ENCODE measurements around the gene DEDD. TPM values are rescaled to one million over a fixed set of nuclear protein-coding genes. Genes with fewer than 3 reads are reported as not detected.
A peak's percentile ranks its signal among the peaks of the same experiment; 100 is the strongest.

Gene DEDD
- total RNA-seq, 2 experiments from 2014 or later: 33.9 to 44.9 TPM

DNA sequence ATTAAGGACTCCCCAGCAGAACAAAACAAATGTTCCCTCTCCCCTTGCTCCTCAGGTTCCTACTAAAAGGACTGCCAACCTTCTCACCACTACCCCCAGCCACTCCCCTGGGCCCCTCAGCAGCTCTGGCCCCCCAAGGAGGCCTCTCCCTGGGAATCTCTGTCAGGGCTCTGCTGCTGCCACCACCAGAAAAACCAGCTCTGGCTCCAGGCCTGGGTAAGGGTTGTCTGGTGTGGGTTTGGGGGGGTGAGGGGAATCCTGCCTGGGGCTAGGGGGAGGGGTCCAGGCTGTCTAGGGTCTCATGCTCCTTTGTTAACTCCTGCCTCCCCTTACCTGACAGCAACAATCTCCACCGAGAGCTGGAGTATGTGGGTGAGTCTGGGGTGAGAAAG, 47.9 kb downstream of the DEDD start:
- Mint-ChIP-seq H3K4me3 (no peak overlapping the region), H3K27me3 (no peaks in the 10 kb centered on the region), H3K4me1 (peaks cover 3% of the 10 kb centered on the region), H3K9me3 (ENCODE audit: low read depth) (no peaks in the 10 kb centered on the region), H3K27ac (no peak overlapping the region), H3K36me3 (ENCODE audit: low read depth) (no peaks in the 10 kb centered on the region)
- CTCF ChIA-PET: interaction anchor here (0.6 to 2.8 kb wide), 2 partner anchors 13 to 20 kb away, joined by 3 to 13 read pairs; partner anchors contain the start of gene KLHDC9
- intact Hi-C loops (cut with DNase I, micrococcal nuclease): no loop called here
- POLR2A ChIA-PET: no interaction called here
- ATAC-seq: no peak
- DNase-seq: no peak

DNA sequence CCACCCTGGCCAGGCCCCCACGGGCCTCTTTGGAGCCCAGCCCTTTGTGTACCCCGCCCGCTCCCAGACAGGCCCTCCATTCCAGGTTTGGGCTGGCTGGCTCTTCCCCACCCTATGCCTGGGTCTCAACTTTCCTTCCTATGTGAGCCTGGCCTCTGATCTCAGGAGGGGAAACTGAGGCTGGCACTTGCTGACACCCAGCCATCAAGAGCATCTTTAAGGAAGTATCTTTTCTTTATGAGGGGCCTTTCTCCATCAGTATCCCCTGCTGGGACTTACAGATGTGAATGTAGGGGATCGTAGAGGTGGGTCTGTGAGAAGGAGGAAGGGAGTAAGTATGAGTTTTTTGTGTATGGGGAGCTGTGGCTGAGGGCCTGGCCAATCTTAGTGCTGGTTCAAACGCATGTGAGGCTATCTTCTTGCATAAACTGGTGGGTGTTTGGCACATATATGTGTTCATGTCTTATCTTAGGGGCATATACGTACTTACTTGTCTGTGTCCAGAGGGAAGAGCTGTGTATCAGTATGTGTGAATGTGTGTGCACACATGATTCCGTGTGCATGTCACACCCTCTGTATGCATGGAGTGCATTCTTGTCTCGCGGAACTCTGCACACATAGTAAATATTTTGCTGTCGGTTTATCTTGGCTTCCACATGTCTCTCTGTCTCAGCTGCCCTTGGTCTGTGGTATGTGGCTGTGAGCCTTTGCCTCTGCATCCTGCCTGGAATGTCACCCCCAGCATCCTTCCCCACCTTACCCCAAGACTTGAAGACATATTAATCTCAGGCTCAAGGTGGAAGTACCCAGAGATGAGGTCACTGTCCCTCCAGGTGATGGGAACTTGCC, 48.5 kb downstream of the DEDD start:
- no peak overlapping the region for H3K4me3 Mint-ChIP-seq
- ChIA-PET POLR2A (no interaction called here), CTCF (interaction anchor here (0.6 to 2.8 kb wide), 2 partner anchors 13 to 20 kb away, joined by 3 to 13 read pairs; partner anchors contain the start of gene KLHDC9)
- H3K4me1 Mint-ChIP-seq: peaks cover 2% of the 10 kb centered on the region
- H3K27ac Mint-ChIP-seq: no peak overlapping the region
- DNase-seq (no peak), ATAC-seq (no peak)
- H3K36me3 Mint-ChIP-seq (ENCODE audit: low read depth): no peaks in the 10 kb centered on the region
- H3K27me3 Mint-ChIP-seq: peaks cover 2% of the 10 kb centered on the region
- intact Hi-C loops (cut with DNase I, micrococcal nuclease): no loop called here
- H3K9me3 Mint-ChIP-seq (ENCODE audit: low read depth): no peaks in the 10 kb centered on the region

DNA sequence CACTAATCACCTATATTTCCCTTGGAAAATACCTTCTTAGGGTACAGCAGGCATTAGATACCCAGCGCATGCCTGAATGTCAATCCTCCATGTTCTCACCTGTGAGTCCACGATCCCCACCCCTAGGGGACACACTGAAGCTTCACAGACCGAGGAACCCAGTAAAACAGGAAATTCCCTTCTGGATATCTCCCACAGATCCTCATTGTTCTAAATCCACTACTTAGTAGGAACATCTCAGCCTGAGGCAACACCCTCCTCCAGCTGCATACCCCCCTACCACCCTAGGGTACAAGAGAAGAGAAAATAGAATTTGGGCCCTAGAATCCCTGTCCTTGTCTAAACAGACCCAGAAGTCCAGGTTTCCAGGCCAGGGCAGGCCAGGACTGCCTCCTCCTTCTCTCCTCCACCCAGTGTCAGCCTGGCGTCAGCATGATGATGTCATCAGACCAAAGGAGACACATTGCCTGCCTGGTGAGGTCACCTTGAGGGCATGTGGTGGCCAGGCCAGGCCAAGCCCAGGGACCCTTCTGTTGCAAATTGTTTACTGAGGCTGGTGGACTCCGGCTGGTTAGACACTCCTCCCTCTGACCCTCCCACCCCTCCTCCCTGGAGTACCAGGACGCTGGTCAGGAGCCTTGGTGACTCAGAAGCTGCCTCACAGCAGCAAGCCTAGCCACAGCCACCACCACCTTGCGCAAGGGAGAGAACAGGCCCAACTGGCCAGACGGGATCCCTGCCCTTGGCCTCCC, 49.3 kb downstream of the DEDD start:
- intact Hi-C loops (cut with DNase I, micrococcal nuclease): no loop called here
- ATAC-seq (peak; percentile 67), DNase-seq (no peak)
- Mint-ChIP-seq H3K27ac (no peak overlapping the region), H3K4me3 (no peak overlapping the region), H3K9me3 (ENCODE audit: low read depth) (no peaks in the 10 kb centered on the region), H3K27me3 (peaks cover 2% of the 10 kb centered on the region), H3K4me1 (no peaks in the 10 kb centered on the region), H3K36me3 (ENCODE audit: low read depth) (no peaks in the 10 kb centered on the region)
- ChIA-PET CTCF (interaction anchor here (1.5 to 2.8 kb wide), 2 partner anchors 13 to 14 kb away, joined by 3 to 13 read pairs; partner anchors contain the start of genes ARHGAP30 and KLHDC9), POLR2A (no interaction called here)

DNA sequence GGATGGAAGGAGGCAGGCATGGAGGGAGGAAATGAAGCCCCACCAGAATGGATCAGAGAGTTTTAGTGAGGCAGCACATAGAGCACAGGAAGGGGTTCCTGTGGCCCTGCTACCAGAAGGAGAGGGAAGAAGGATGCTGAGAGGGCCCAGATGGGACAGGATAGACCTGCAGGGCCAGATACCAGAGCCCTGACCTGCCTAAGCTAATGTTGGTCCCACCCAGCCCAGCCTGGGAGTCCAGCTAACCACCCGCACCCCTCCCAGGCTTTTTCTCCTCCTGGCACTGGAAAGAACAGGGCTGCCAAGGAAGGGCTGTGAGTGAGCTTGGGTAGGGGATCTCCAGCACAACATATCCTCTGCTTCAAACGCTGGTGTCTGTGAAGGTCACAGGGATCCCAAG, 50.0 kb downstream of the DEDD start:
- ATAC-seq: no peak
- Mint-ChIP-seq H3K4me1 (no peaks in the 10 kb centered on the region), H3K27ac (no peak overlapping the region), H3K9me3 (ENCODE audit: low read depth) (no peaks in the 10 kb centered on the region), H3K36me3 (ENCODE audit: low read depth) (no peaks in the 10 kb centered on the region), H3K27me3 (peaks cover 2% of the 10 kb centered on the region), H3K4me3 (no peak overlapping the region)
- no peak for DNase-seq
- ChIA-PET CTCF (interaction anchor here (0.7 to 2.8 kb wide), 3 partner anchors 13 to 245 kb away, joined by 3 to 13 read pairs (median 4); partner anchors contain the start of genes ARHGAP30 and KLHDC9), POLR2A (no interaction called here)
- intact Hi-C loops (cut with DNase I, micrococcal nuclease): no loop called here

DNA sequence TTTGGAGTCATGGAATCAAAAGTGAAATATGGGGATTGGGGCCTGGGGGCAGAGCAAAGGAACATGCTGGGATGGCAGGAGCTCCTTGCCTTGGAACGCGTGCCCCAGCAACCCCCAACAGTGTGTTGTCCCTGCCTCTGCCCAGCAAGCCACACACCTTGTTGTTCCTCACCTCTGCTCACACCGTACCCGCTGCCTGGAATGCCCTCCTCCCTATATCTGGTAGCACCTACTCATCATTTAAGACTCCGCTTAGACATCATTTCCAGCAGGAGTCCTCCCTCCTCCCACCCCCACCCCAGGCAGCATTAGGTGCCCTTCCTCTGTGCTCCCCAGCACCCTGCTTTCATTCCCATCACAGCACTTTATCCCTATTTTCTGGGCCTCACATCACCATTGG, 50.9 kb downstream of the DEDD start:
- peak overlapping the region; percentile 1 for H3K27ac Mint-ChIP-seq
- no peaks in the 10 kb centered on the region for H3K4me1 Mint-ChIP-seq
- H3K9me3 Mint-ChIP-seq (ENCODE audit: low read depth): no peaks in the 10 kb centered on the region
- H3K27me3 Mint-ChIP-seq: peaks cover 2% of the 10 kb centered on the region
- intact Hi-C loops (cut with DNase I, micrococcal nuclease): no loop called here
- H3K4me3 Mint-ChIP-seq: no peak overlapping the region
- DNase-seq: no peak
- H3K36me3 Mint-ChIP-seq (ENCODE audit: low read depth): no peaks in the 10 kb centered on the region
- ATAC-seq: no peak
- POLR2A ChIA-PET: no interaction called here
- CTCF ChIA-PET: interaction anchor here (0.6 to 3.7 kb wide), 3 partner anchors 13 to 53 kb away, joined by 3 to 21 read pairs (median 3); partner anchors contain the start of gene KLHDC9

DNA sequence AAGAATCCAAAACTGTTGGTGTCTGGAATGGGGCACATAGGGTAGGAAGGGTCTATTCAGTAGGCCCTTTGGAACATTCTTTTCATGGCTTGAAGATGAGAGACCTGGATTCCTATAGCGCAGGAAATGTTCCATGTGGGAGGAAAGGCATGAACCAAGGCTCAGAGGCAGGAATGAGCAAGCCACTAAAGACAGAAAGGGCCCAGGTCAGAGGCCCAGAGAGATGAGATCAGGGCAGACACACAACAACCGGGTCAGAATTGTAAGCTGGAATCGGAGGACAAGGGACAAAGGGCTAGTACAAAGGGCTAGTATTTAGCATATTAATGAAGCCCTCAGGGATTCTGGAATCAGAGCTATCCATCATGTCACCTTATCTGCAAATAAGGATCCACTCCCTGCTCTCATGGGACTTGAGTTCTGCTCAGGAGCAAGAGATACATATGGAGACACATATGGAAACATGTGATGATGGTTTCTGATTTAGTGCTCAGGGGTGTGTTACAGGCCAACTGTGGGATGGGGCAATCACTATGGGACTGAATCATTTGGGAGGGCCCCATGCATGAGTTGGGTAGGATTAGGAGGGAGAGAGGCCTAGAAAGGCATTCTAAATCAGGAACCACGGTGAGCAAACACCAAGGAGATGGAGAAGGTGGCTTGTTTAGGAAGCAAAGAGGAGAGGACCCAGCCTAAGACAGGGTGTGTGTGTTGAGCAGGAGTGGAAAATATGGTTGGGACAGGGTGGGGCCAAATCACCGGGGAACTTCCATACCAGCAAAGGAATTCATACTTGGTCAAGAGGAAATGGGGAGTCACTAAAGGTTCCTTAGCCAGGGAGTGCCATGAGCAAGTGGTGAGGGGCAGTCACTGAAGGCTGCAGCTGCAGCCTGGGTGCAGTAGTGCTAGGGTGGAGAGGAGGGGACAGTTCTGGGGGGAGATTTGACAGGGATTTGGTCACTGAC, 51.7 kb downstream of the DEDD start:
- ChIA-PET POLR2A (no interaction called here), CTCF (interaction anchor here (0.5 to 3.7 kb wide), 5 partner anchors 9 to 244 kb away, joined by 3 to 21 read pairs (median 3); partner anchors contain the start of gene KLHDC9)
- H3K27ac Mint-ChIP-seq: peak overlapping the region; percentile 1
- DNase-seq (no peak), ATAC-seq (peak; percentile 47)
- peaks cover 2% of the 10 kb centered on the region for H3K27me3 Mint-ChIP-seq
- H3K9me3 Mint-ChIP-seq (ENCODE audit: low read depth): no peaks in the 10 kb centered on the region
- H3K4me3 Mint-ChIP-seq: no peak overlapping the region
- intact Hi-C loops (cut with DNase I, micrococcal nuclease): no loop called here
- H3K36me3 Mint-ChIP-seq (ENCODE audit: low read depth): no peaks in the 10 kb centered on the region
- H3K4me1 Mint-ChIP-seq: no peaks in the 10 kb centered on the region

DNA sequence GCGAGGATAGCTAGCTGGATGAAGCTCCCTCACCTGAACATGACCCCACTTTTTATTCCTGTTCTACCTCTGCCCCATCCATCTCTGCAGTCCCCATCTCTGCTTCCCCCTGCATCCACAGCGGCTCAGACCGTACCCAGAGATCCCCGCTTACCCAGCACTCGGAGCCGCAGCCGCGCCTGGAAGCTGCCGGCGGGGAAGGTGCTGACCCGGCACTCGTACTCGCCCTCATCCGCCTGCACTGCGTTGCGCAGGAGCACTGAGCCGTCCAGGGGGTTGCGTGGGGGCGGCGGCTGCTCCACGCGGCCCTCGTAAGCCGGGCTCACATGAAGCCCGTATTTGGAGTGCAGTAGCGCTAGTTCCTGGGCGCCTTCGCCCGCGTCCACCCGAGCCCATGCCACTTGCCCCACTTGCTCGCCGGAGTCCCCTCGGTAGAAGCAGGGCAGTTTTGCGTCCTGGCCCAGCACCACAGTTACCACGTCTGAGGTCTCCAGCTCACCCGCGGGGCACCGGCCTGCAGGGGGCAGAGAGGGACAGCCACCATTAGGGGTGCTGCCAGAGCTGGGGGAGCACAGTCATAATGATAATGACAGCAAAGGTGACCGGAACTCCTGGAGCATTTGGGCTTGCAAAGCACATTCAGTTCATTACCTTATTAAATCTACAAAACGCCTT, 52.9 kb downstream of the DEDD start:
- no peaks in the 10 kb centered on the region for H3K4me1 Mint-ChIP-seq
- CTCF ChIA-PET: interaction anchor here (0.9 to 3.7 kb wide), 3 partner anchors 10 to 33 kb away, joined by 3 to 21 read pairs (median 4); partner anchors contain the start of genes ARHGAP30, KLHDC9 and USF1
- no peak overlapping the region for H3K27ac Mint-ChIP-seq
- intact Hi-C loops (cut with DNase I, micrococcal nuclease): no loop called here
- no peaks in the 10 kb centered on the region for H3K9me3 Mint-ChIP-seq (ENCODE audit: low read depth)
- no peak overlapping the region for H3K4me3 Mint-ChIP-seq
- no peaks in the 10 kb centered on the region for H3K36me3 Mint-ChIP-seq (ENCODE audit: low read depth)
- peaks cover 2% of the 10 kb centered on the region for H3K27me3 Mint-ChIP-seq
- POLR2A ChIA-PET: interaction anchor here (0.6 kb wide), 1 partner anchor 64 kb away, joined by 4 read pairs; no protein-coding TSS in a partner anchor
- ATAC-seq (no peak), DNase-seq (no peak)

DNA sequence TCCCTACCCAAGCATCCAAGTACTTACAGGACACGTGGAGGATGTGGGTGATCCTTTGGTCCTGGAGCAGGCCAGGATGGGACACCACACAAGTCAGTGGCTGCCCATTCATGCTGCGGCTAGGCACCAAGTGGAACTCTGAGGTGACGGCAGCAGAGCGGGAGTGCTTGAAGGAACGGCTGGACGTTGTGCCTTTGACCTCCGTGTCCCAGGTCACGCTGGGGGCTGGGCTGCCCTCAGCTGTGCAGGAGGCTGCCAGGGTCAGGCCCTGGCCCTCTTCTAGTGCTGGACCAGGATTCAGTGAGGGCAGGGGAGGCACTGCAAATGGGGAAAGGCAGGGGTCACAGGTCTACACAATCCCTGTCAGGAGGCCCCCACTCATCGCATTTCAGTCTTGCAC, 55.0 kb downstream of the DEDD start:
- Mint-ChIP-seq H3K27ac (no peak overlapping the region), H3K27me3 (peaks cover 2% of the 10 kb centered on the region), H3K4me3 (no peak overlapping the region), H3K9me3 (ENCODE audit: low read depth) (no peaks in the 10 kb centered on the region), H3K36me3 (ENCODE audit: low read depth) (no peaks in the 10 kb centered on the region), H3K4me1 (no peaks in the 10 kb centered on the region)
- POLR2A ChIA-PET: no interaction called here
- intact Hi-C loops (cut with DNase I, micrococcal nuclease): no loop called here
- no peak for ATAC-seq
- CTCF ChIA-PET: no interaction called here
- DNase-seq: no peak

DNA sequence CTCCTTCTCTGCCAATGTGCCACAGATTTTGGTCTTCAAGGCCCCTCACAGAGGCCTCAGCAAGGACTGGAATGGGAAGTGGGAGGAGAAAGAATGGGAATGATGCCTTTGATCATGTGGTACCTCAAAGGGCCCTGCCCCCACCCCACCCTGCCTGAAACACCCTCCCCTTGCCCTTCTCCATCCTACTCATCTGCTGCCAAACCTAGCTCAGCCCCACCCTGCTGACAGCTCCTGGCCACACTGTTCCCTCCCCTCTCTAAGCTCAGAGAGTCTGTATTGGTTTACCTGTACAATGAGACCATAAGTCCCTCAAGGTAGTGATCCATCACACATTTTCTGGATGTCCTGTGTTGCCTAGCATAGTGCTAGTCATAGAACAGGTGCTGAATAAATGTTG, 56.1 kb downstream of the DEDD start:
- POLR2A ChIA-PET: interaction anchor here (0.6 kb wide), 1 partner anchor 21 kb away, joined by 3 read pairs; no protein-coding TSS in a partner anchor
- ATAC-seq: no peak
- Mint-ChIP-seq H3K4me3 (no peak overlapping the region), H3K4me1 (peaks cover 7% of the 10 kb centered on the region), H3K9me3 (ENCODE audit: low read depth) (no peaks in the 10 kb centered on the region), H3K27ac (no peak overlapping the region), H3K36me3 (ENCODE audit: low read depth) (no peaks in the 10 kb centered on the region), H3K27me3 (peaks cover 2% of the 10 kb centered on the region)
- intact Hi-C loops (cut with DNase I, micrococcal nuclease): no loop called here
- DNase-seq: no peak
- CTCF ChIA-PET: interaction anchor here (1.0 kb wide), 2 partner anchors 20 to 23 kb away, joined by 3 to 4 read pairs; no protein-coding TSS in a partner anchor

DNA sequence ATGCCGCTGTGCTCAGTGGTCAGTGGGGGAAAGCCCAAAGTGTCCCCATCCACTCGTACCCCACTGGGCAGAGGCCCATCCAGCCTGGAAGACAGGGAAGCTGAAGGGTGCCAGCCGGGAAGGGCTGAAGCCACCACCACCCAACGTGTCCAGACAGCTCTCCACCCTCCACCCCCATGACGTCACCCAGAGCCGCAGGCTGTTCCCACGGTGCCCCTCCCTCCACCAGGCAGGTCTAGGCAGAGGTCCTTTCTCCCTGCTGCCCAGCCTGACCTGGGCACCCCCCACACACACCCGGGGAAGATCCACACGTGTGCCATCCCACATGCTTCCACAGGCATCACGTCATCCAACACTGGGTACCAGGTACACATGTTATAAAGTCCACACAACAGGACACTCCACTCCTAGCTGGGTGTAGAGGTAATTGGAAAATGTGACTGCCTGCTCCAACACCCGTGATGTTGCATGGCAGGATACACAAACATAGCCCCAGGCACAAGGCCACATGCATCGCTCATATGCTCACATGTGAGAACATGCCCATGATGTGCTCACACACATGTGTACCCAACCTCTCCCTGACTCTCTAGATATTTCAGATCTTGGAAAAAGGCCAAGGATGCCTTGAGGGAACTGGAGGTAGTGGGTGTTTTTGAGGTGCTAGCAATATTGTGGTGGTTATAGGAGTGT, 57.6 kb downstream of the DEDD start:
- Mint-ChIP-seq H3K4me1 (peaks cover 22% of the 10 kb centered on the region), H3K27me3 (peaks cover 2% of the 10 kb centered on the region), H3K36me3 (ENCODE audit: low read depth) (no peaks in the 10 kb centered on the region), H3K4me3 (no peak overlapping the region), H3K9me3 (ENCODE audit: low read depth) (peaks cover 2% of the 10 kb centered on the region), H3K27ac (no peak overlapping the region)
- DNase-seq: no peak
- POLR2A ChIA-PET: no interaction called here
- CTCF ChIA-PET: no interaction called here
- intact Hi-C loops (cut with DNase I, micrococcal nuclease): loop anchor here in 1 of 2 experiments (5.0 kb wide), 1 partner anchor 38 kb away; the partner anchor contains the start of gene TSTD1
- ATAC-seq: no peak
